ENCODE measurements around the gene SORBS1.

SORBS1 gene

GRCh38 chr10:95306318-95306650 lies 254.9 kb downstream of the SORBS1 start:
- H3K4me3 ChIP-seq (replicated peaks; ENCODE audit: insufficient read depth, low read length): no peak overlapping the region
- H3K27ac ChIP-seq (replicated peaks): no peak overlapping the region
- no peaks in the 10 kb centered on the region for H3K27me3 ChIP-seq (ENCODE audit: insufficient read depth, poor library complexity, severe bottlenecking)
- TF ChIP-seq CTCF (IDR thresholded peaks at IDR 0.05; ENCODE audit: insufficient read depth, low read length) (no peak), GABPA (IDR thresholded peaks at IDR 0.05; ENCODE audit: low read depth) (no peak), POLR2AphosphoS5 (IDR thresholded peaks at IDR 0.05; ENCODE audit: low read depth) (no peak)
- no peak for DNase-seq (ENCODE audit: low read depth in 1 of 2, low spot score in 1 of 2)

- H3K27me3 ChIP-seq (ENCODE audit: insufficient read depth, poor library complexity, severe bottlenecking): no peaks in the 10 kb centered on the region
- H3K27ac ChIP-seq (replicated peaks): no peak overlapping the region
- DNase-seq (ENCODE audit: low read depth in 1 of 2, low spot score in 1 of 2): no peak
- no peak overlapping the region for H3K4me3 ChIP-seq (replicated peaks; ENCODE audit: insufficient read depth, low read length)
- TF ChIP-seq SPI1 (IDR thresholded peaks at IDR 0.05; ENCODE audit: borderline replicate concordance, low read depth) (no peak), POLR2AphosphoS5 (IDR thresholded peaks at IDR 0.05; ENCODE audit: low read depth) (no peak), REST (IDR thresholded peaks at IDR 0.05; ENCODE audit: insufficient replicate concordance, low read depth) (no peak), CTCF (IDR thresholded peaks at IDR 0.05; ENCODE audit: insufficient read depth, low read length) (no peak), GABPA (IDR thresholded peaks at IDR 0.05; ENCODE audit: low read depth) (no peak)
These were observed 255.4 kb downstream of the SORBS1 start for GRCh38 chr10:95305606-95306317.

- Histone ChIP-seq H3K27me3 (ENCODE audit: insufficient read depth, poor library complexity, severe bottlenecking) (no peaks in the 10 kb centered on the region), H3K4me3 (replicated peaks; ENCODE audit: insufficient read depth, low read length) (no peak overlapping the region), H3K27ac (replicated peaks) (no peak overlapping the region)
- no peak for DNase-seq (ENCODE audit: low read depth in 1 of 2, low spot score in 1 of 2)
- TF ChIP-seq REST (IDR thresholded peaks at IDR 0.05; ENCODE audit: insufficient replicate concordance, low read depth) (no peak), POLR2AphosphoS5 (IDR thresholded peaks at IDR 0.05; ENCODE audit: low read depth) (no peak), SPI1 (IDR thresholded peaks at IDR 0.05; ENCODE audit: borderline replicate concordance, low read depth) (no peak), GABPA (IDR thresholded peaks at IDR 0.05; ENCODE audit: low read depth) (no peak), CTCF (IDR thresholded peaks at IDR 0.05; ENCODE audit: insufficient read depth, low read length) (no peak)
These were observed 256.2 kb downstream of the SORBS1 start for GRCh38 chr10:95304976-95305375.

GRCh38 chr10:95304463-95304862 lies 256.7 kb downstream of the SORBS1 start:
- Histone ChIP-seq H3K27me3 (ENCODE audit: insufficient read depth, poor library complexity, severe bottlenecking) (no peaks in the 10 kb centered on the region), H3K4me3 (replicated peaks; ENCODE audit: insufficient read depth, low read length) (no peak overlapping the region), H3K27ac (replicated peaks) (no peak overlapping the region)
- no peak for DNase-seq (ENCODE audit: low read depth in 1 of 2, low spot score in 1 of 2)
- TF ChIP-seq REST (IDR thresholded peaks at IDR 0.05; ENCODE audit: insufficient replicate concordance, low read depth) (no peak), GABPA (IDR thresholded peaks at IDR 0.05; ENCODE audit: low read depth) (no peak), SPI1 (IDR thresholded peaks at IDR 0.05; ENCODE audit: borderline replicate concordance, low read depth) (no peak), POLR2AphosphoS5 (IDR thresholded peaks at IDR 0.05; ENCODE audit: low read depth) (no peak), CTCF (IDR thresholded peaks at IDR 0.05; ENCODE audit: insufficient read depth, low read length) (no peak)
